ENCODE results near the gene BTBD2.

- TF ChIP-seq CTCF (IDR thresholded peaks at IDR 0.05) (no peak), POLR2A (IDR thresholded peaks at IDR 0.05) (no peak)
Observed at GRCh38 chr19:2053601-2054389, 38.3 kb upstream of the BTBD2 start.

All from vagina (tissue), 2 donors.